ENCODE measurements around the gene GPR39.

The GPR39 gene

DNA sequence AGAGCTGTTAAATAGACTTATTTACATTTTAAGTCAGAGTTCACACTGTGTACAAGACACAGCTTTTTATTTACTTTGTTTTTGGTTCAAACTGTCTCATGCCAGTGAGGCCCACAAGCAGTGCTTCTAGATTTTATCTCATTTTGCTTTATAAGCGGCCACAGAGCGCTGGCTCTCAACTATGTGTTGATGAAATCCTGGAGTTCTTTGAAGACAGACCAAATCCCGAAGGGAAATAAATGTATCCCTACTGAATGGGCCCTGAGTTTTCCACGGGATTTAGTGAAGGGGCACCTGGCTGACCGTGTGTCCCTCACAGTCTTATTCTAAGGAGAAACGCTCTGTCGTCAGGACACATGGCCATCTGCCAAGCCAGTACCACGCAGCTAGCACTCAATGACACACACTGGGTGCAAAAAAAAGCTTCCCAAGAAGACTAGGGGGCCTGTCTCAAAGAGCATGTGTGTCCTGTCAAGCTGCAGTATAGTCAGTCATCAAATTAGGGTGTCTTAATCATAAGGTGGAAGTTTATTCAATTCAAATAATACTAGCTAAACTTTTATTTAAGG is 230.0 kb downstream of the GPR39 start:
- DNase-seq, result no peak

DNA sequence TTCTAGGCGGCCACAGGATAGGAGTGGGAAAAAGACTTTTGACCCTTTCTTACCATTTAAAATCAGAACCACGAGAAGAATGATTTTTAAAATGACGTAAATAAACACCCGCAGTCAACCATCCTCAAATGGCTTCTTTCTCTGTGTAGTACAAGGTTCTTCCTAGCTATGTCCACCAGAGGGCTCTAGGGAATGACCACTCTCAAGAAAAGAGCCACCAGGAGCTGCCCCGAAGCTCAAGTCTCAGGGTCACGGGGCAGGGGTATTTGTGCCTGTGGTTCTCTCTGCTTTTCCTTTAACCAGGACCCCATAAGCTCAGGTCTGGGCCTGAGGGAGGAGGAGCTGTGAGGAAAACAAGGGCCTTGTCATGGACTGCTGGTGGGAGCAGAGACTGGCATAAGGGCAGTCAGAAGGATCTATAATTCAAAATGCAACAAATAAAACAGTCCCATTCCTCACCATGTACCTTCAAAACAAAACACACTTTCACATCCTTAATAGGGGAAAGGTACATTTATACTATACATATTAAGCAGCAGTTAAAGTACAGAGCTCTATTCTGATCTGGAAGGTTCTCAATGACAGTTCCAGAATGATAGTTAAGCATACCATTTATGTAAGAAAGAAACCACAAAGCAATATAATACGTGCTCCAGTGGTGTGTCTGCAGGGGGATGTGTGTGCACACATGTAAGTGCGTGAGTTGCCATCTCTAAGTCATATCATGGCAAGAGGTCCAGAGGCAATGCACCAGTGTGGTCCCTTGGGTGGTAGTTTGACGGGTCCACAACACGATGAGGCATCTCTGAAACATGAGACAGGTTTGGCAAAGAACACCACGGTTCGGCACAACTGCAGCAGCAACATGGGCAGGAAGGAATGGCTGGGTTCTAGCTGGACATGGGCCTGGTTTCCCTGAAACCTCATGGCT is 234.8 kb downstream of the GPR39 start:
- no peak for DNase-seq

DNA sequence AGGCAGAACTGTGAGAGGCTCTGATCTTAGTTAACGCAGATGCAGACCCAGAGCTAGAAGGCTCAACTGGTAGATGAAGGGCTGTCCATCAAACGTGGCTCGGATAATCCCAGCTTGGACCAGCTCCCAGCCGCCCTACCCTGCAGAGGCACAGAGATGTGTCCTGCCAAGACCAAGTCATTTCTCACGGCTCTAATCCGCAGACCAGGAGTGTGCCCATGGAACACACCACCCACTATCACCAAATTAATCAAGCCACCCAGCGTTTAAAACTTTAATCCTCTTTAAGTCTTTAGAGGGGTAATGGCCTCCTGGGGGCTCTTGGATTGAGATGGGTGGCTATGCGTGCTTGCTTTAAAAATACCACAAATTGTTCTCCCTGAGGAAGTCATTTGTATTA is 235.9 kb downstream of the GPR39 start:
- DNase-seq, result no peak

DNA sequence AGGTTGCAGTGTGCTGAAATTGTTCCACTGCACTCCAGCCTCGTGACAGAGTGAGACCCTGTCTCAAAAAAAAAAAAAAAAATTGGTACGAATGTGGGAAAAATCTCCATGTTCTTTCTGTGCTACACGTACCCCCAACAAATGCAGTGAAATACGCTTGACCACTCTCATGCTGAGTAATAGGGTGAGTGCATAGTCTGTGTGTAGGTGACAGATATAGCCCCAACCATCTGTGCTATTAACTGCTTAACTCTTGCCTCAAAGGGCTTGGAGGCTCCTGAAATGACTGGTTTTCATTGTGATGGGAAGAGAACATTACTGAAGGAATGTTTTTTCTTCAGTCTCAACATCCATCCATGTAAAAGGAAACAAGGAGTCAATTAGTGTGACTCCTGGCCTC is 237.7 kb downstream of the GPR39 start:
- no peak for DNase-seq

DNA sequence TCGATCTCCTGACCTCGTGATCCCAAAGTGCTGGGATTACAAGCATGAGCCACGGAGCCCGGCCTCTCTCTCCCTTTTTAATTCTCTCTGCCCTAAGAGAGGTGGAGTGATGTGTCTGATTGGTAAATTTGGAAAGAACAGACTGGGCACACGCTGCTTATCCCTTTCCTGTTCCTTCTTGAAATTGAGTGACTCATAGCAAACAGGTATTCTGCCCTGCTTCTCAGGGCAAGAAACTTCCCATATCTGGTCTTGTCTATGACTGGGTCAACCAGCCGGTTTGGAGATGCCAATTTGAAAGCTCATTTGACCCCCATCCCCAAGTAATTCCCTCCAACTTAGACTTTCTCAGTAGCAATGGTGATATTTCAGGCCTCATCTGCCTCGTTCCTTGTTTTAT is 238.4 kb downstream of the GPR39 start:
- DNase-seq, result no peak

DNA sequence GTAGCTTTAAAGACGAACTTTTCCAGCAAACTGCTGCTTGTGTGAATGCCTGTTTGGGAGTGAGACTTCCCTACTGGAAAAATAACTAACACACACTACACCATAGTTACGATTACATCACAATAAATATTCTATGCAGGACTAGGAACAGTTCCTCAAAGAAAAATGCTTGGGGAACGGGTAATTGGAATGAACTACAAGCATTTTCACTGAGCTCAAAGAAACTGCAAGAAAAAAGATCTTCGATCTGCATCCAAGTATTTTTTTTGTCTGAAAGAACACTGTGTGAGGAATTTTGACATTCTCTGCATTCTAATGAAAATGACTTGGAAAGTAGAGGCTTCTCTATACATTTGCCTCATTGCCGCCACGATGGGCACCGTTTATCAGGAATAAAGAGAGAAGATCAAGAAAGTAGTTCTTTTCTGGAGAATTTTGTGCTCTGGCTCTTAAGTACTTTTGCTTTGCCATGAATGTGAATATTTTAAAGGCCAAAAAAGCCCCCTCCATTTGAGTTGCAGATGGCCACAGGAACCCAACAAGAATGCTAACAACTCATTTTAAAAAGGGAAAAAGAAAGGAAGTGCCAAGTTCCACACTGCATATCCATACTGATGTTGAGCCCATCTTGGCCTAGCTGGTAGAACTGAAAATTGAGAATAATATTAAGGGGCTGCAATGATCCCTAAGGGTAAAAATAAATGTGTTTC is 239.8 kb downstream of the GPR39 start:
- no peak for DNase-seq

DNA sequence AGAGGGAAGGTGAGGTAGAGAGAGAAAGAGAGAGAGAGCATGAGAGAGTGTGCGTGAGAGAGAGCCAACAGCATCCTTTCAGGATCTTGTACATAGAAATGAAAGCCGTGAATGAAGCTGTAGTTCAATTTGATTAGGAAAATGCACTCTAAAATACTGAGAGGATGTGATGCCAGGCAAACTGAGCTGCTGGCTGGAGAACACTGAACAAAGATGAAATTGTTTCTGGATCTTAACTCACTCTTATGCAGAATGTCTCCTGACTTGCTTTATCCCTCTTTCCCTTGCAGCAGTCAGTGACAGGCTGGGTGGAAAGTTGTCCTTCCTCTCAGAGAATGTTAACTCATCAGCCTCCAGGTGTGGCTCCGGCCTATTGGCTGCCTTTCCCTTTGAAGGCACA is 242.7 kb downstream of the GPR39 start:
- no peak for DNase-seq

DNA sequence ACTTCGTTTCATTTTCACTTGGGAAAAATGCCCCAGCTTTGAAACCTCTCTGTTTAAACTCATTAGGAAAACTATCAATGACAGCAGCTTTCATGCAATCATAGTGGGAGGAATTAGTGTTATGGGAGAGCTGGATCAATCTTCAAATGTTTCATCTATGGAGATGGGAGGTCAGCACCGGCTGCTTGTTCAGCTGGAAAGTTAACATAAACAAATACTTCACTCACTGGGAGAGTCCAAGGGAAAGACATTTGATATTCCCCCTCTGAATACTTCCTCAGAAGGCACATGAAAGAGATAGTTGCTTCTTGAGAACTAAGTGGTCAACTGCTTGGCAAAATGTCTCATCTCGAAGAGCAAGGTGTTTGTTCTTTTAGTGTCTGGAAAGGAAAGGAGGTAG is 246.1 kb downstream of the GPR39 start:
- no peak for DNase-seq

DNA sequence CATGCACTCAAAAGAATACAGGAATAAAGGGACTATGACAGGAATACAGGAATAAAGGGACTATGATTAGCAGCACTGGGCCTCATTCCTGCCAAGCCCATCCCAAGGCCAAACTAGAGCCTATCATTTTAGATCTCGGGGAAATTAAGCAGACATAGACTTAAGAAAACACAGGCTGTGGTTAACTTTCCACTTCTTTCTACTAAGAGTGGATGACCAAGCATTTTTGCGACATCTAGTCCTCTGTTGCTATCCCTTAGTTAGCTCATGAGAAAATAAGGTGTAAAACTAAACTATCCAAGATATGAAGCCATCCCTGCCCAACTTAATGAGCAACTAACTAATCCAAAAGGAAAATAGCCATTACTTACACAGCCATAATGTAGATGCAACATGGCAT is 247.5 kb downstream of the GPR39 start:
- no peak for DNase-seq

DNA sequence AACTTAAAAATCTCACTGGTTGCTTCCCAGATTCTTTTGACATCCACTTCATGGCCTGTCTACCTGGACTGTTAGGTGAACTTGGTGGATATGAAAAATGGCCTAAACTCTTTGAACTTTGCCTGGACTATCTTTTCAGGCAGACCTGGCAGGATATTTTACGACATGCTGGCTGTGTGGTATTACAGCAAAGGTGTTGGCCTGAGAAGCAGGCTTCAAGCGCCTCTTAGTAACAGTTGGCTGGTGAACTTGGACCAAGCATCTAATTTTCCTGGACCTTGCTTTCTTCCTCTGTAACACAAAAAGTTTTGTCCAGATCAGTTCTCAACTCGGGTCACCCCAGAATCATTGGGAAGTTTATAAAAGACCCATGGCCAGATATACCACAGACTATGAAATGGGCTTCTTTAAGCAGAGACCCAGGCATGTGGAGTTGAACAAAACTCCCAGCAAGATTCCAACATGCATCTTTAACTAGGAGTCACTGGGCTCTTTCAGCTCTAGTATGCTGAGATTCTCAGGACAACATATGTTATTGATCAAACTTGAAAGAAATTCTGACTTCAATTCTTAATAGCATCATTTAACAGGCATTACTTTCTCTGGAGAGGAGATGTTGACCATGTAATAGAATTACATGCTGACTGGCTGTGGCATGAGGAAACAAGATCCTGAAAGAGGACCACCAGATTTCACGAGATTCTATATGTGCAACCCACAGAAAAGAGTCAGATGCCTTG is 249.0 kb downstream of the GPR39 start:
- no peak for DNase-seq

DNA sequence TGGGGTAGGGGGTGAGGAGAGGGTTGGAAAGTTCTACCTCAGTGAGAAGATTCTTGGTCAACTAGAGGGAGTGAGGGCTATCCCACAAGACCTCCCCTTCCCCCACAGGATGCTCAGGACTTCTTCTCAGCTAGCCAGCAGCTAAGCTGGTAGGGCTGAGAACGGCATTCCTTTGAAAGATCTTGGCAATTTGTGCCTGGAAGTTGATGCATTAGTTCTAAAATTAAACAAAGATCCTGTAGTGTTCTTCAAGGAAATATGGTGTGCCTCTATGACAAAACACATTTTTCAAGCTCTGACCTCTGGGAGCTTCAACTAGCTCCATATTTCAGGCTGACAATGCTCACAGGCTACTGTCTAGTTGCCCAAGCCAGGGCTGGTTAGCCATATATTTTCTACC is 251.1 kb downstream of the GPR39 start:
- DNase-seq, result no peak

DNA sequence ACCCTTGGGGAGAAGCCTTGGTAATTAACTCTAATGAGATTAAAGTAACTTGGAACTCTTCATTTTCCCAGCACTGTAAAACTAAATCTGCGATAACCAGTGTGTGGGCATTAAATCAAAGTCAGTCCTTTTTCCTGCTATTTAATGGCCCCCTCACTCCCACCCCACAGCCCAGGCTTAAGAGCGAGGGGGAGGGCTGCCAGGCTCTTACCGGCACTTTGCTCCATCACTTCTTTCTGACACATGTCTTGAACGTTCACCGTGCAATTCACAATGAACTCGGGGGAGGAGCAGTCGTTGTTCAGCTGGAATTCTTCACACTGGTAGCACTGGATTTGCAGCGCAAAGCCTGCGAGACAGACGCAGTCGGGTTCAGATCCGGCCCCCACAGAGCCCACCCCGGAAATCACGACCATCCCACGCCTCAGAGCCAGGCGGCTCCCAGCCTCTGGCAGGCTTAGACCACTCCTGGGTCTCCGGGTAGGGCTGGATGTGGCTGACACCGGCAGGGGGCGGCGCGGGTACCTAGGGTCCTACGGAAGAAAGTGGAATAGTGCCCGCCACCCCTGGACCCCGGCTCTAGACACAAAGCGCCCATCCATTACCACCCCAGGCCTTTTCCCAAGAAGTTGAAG is 251.7 kb downstream of the GPR39 start:
- no peak for DNase-seq

DNA sequence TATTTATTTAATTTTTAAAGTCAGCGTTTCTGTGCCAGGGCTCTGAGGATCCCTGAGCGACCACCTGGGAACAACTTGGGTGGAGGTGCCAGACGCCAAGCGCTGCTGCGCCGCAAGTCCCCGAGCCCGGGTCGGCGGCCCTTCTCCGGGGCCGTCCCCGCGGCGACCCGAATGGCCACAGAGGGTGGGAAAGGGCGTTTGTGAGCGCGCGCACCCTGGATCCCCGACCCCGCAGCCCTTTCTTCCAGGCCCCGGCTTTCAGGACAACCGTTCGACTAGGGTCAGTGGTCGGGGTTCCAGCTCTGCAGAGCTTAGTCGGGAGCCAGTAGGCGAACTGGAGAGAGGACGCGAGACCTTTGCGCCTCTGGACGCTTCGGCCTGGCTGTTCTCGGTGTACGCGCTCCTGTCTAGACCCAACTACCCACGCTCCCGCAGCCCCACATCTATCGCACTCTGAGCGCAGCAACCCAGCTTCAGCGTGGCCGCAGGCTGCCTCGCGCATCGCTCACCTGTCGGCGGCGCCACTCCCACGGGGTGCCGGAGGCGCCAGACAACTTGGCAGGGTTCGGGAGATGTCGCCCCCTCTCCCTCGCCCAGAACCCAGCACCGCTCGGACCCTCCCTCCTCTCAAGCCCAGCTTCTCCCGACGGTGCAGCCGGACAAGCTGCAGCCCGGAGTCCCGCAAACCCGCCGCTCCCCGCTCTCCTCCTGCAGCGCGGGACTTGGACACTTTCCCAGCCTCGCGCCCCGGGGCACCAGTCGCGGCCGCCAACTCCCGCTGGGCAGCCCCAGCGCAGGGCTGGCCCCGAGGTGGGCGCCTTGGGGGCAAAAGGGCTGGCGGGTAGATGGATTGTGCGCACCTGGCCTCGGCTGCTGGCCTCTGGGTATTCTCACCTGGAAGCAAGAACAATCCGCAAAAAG is 252.6 kb downstream of the GPR39 start:
- no peak for DNase-seq

DNA sequence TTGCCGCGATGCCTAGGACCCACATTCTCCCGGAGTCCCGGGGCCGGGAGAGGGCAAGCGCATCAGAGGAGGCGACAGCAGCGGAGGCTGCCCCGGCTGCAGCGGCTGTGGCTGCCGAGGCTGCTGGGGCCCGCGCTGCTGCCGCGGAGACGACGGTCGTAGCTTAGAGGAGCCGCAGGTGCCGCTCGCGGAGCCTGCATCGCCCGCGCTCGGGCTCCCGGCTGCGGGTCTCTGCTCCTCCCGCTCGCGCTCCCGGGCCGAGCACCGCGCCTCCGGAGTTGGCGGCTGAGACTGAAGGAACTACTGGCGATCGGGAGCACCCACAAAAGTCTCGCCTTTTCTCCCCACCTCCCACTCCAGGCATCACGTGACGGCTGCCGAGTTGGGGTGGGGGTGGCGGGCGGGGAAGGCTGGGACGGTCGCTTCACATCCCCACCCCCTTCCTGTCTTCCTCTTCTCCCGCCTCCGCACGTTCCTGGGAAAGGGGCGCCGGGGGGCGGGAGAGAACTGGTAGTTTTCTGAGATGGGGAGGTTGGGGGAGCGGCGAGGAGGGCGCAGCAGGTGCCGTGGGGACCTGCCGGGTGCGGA is 253.4 kb downstream of the GPR39 start, which contains the start of gene LYPD1:
Gene LYPD1 (minus strand): TSS at position 298 of the 588 bp plus-strand sequence. CDS start 273 bp downstream, at position 25.
- no peak for DNase-seq

DNA sequence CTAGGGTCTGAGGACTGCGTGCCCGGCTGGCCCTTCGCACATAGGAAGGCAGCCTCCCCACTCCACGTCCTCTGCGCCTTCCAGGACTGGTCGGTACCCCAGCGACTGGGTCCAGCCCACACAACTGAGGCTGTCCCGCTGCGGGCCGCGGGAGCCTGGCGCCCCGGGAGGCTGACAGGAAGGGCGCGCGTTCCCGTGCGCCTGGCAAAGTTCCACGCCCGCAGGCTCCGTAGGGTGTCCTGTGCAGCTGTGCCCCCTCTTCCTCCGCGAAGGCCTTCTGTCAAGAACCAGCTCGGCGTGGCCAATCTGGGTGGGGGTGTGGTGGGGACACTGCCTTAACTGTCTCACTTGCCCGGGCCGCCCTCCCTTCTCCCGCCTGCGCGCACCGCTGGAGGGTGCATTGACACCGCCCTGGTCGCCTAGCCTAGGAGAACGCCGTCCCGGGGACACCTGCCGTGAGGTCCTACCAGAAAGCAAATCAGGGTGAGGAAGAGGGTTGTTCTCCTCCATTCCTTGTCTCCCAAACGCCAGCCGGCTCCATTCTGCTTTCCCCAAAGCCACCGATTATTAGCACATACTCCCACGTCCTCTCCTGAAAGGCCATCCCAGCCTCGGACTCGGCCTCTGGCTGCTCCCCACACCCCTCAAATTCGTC is 254.0 kb downstream of the GPR39 start:
- no peak for DNase-seq

DNA sequence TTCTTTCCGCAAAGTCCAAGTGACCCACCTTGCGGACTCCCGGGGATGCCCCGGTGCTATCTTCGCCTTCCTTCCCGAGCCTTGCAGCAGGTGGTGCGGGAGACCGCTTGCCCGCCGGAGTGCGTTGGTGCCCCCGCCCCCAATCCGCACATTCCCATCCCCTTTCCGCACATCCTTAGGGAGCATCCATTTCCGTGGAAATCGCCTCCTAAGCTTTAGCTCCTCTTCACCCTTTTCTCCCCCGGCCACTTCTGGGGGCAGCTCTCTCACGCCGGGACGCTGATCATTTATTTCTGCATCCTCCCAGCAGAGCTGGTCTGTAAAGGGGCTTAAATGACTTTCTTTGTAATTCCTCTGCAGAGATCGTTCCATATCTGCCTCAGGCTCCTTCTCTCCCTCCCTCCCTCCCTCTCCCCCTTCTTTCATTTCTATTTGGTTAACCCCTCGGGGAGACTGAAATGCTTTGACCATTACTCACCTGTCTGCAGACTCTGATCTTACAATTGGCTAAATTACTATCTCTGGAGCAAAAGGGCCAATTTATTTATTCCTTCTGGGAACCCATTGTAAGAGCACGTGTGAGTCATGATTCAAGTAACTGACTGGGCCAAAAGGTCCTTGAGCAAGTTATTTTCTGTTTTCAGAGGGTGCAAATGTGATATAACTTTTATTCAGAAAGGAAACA is 254.7 kb downstream of the GPR39 start:
- DNase-seq, result no peak

DNA sequence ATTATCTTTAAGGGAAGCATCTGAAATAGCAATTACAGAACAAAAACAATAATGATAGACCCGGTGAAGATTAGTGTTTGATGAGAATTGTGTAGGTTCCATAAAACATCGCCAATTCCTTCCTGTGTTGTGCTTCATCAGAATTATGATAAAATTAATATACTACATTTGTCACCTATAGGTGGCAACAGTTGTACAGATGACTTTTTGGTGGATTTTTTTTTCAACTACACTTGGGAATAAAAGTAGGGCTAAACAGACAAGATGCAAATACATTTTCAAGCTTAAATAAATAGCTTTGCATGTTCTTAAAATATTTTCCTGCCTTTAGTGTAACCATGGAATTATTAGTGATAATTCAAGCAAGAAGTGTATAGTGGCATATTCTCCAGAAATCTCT is 260.4 kb downstream of the GPR39 start:
- DNase-seq, result no peak

DNA sequence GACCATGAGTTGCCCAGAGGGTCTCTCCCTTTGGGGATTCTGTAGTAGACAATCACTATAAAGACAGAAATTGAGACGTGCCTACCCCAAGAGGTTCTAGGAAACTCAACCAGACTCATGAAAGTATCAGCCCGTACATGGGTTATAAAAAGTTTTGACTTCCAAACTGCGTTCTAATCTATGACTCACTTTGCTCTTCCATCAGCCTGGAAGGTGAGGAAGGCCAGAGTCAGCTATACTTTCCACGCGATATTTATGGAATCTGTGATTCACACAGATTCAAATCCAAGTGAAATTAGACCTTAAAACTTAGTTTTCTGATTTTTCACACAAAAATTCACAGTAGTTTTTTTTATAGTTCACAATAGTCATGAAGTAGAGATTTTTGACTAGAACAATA is 261.1 kb downstream of the GPR39 start:
- no peak for DNase-seq

DNA sequence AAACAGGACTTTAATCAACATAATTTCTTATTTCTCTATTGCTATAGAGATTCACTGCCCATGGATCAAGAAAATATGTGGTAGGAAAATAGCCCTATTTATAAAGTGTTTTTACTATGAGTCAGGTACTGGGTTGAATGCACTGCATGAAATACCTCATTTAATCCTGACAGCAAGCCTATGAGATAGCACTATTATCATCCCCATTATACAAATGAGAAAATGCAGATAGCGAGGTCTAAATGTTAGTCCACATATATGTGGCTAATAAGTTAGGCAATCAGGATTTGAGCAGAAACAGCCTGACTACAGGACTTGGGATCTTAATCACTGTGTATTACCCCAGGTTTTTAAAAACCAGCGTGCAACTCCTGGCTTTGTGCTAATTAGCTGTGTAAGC is 261.9 kb downstream of the GPR39 start:
- DNase-seq, result no peak

DNA sequence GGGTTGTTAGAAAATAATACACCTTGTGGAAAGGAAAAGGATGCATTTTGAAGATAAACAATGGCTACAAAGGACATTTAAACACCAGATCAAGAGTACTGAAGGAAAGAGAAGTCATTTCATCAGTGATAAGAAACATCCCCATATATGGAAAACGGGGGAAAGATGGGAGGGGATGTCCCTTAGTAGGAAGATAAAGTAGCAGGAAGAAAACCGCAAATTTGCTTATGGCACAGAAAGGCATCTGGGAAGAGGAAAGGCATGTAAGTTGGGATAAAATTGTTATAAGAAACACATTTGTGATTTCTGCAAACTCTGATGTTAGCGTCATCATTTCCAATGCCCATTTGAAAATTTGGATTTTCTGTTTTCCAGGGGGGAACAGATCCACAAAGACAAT is 263.9 kb downstream of the GPR39 start:
- DNase-seq, result no peak

All from stimulated activated CD4-positive, alpha-beta T cell treated with anti-CD3 and anti-CD28 coated beads, Interleukin-2, amount 100 ng/mL, for 24 hours (primary cell).